Neural crest cell (in vitro differentiated cells): Measurements from ENCODE around the gene NT5C2. TPM values are rescaled to one million over a fixed set of nuclear protein-coding genes. Genes with fewer than 3 reads are reported as not detected.

Source experiments
- DNase-seq: peaks from one replicate; pipeline ENCODE4 v3.0.0; 2021; ENCODE audit warnings: low read depth, mixed read lengths, low spot score
- H3K27ac Mint-ChIP-seq: one replicate; pipeline ENCODE4 v1.8.0; 2021; ENCODE audit warnings: mild to moderate bottlenecking, mixed read lengths; ENCODE audit not compliant: unreplicated experiment
- H3K27me3 Mint-ChIP-seq: 2 replicates; pipeline ENCODE4 v1.8.0; 2021; ENCODE audit warnings: low read depth, mild to moderate bottlenecking, mixed read lengths
- H3K36me3 Mint-ChIP-seq: 2 replicates; pipeline ENCODE4 v1.8.0; 2021; ENCODE audit warnings: low read depth, mild to moderate bottlenecking, mixed read lengths
- H3K4me1 Mint-ChIP-seq: 2 replicates; pipeline ENCODE4 v1.8.0; 2021; ENCODE audit warnings: mixed read lengths
- H3K4me3 Mint-ChIP-seq: one replicate; pipeline ENCODE4 v1.8.0; 2021; ENCODE audit warnings: mild to moderate bottlenecking, mixed read lengths
- H3K9me3 Mint-ChIP-seq: 2 replicates; pipeline ENCODE4 v1.8.0; 2021; ENCODE audit warnings: mixed read lengths
- total RNA-seq: library from RNA; stranded (reverse); gene quantifications from 2 replicates; pipeline ENCODE4 v1.2.1, GENCODE V29; 2021
- TF ChIP-seq, protein P1 (sequence below): fragments of 200-600 bp; sonication (generic); conservative IDR thresholded peaks from 2 replicates; pipeline ENCODE4 v1.5.0; 2021; ENCODE audit warnings: antibody characterized with exemption, mild to moderate bottlenecking

NT5C2 gene
- total RNA-seq, 1 donor from 2014 or later, result 71.3 TPM

DNA sequence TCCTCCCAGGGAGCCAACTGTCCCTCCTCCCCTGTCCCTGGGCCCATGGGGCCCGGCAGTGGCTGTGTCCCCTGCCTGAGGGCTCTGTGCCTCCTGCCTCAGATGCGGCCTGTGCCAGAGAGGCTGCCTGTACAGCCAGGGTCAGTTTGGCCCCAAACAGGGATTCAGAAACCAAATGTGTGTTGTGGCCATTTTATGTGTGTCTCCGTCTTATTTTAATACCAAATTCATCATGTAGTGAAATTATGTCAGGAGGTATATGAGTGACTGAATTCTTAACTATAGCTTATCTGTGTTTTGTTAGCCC is 114.8 kb downstream of the NT5C2 start:
- Mint-ChIP-seq H3K27me3 (no peaks in the 10 kb centered on the region), H3K36me3 (peaks cover 13% of the 10 kb centered on the region), H3K27ac (no peak overlapping the region), H3K9me3 (no peaks in the 10 kb centered on the region), H3K4me3 (no peak overlapping the region), H3K4me1 (peaks cover 3% of the 10 kb centered on the region)
- TF ChIP-seq, protein P1, sequence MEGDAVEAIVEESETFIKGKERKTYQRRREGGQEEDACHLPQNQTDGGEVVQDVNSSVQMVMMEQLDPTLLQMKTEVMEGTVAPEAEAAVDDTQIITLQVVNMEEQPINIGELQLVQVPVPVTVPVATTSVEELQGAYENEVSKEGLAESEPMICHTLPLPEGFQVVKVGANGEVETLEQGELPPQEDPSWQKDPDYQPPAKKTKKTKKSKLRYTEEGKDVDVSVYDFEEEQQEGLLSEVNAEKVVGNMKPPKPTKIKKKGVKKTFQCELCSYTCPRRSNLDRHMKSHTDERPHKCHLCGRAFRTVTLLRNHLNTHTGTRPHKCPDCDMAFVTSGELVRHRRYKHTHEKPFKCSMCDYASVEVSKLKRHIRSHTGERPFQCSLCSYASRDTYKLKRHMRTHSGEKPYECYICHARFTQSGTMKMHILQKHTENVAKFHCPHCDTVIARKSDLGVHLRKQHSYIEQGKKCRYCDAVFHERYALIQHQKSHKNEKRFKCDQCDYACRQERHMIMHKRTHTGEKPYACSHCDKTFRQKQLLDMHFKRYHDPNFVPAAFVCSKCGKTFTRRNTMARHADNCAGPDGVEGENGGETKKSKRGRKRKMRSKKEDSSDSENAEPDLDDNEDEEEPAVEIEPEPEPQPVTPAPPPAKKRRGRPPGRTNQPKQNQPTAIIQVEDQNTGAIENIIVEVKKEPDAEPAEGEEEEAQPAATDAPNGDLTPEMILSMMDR, result no peak
- DNase-seq, result no peak

DNA sequence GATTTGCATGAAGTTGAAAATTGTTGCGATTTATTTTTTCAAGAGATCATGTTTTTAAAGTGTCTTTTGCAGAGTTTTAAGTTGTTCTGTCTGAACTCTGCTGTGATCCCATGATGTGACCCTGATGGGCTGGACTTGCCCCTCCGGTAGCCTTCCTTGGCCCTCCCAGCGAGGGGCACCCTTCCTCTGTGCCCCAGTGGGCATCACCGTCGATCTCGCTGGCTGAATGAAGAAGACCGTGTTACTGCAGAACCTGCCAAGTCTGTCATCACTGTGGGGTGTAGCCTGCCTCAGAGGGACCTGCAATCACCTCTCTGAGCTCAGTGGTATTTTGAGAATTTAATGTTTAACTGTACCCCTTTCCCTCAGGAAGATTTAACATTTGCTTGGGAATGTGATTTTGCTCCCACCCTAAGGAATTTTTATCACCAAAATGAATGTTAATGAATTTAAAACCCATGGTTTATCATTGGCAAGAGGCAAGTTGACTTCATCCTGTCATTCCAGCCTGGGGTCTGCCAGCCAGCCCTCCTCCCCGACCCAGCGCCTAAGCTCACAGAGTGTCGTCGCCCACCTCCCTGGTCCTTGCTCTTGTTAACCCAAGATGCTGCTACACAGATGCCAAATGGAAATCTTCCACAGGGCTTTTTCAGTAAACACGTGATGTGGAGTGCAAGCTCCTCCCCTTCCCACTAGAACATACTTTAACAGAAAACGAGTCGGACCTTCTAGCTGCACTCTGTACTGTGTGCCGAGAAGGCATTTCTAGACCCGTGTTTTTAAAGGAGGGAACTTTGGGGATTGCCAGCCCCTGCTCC is 115.4 kb downstream of the NT5C2 start:
- peaks cover 12% of the 10 kb centered on the region for H3K36me3 Mint-ChIP-seq
- H3K9me3 Mint-ChIP-seq, result no peaks in the 10 kb centered on the region
- no peak overlapping the region for H3K4me3 Mint-ChIP-seq
- H3K27ac Mint-ChIP-seq, result no peak overlapping the region
- peaks cover 3% of the 10 kb centered on the region for H3K4me1 Mint-ChIP-seq
- H3K27me3 Mint-ChIP-seq, result no peaks in the 10 kb centered on the region
- DNase-seq, result no peak
- TF ChIP-seq, protein P1, result no peak

- H3K9me3 Mint-ChIP-seq, result no peaks in the 10 kb centered on the region
- no peaks in the 10 kb centered on the region for H3K27me3 Mint-ChIP-seq
- TF ChIP-seq, protein P1, result no peak
- no peak for DNase-seq
- H3K36me3 Mint-ChIP-seq, result peaks cover 10% of the 10 kb centered on the region
- H3K4me3 Mint-ChIP-seq, result no peak overlapping the region
- H3K27ac Mint-ChIP-seq, result no peak overlapping the region
- H3K4me1 Mint-ChIP-seq, result peaks cover under 1% of the 10 kb centered on the region
Observed at GRCh38 chr10:103077020-103077419, 116.1 kb downstream of the NT5C2 start.

DNA sequence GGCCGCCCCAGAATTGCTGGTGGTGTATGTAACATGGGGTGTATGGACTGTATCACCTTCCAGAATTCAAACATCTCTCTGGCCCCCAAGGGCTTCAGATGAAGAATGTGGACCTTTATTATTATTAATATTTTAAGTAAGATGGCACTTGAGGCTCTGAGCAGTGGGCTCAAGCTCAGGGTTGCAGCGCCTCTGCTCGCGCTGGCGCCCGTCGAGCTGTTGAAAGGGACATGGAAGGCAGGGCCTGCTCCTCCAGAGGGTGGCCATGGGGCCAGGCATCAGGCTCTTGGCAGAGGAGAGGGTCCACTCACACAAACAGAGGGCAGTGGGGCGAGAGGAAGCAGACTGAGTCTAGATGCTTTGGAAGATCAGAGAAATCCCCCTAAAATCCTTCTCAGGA is 120.2 kb downstream of the NT5C2 start:
- TF ChIP-seq, protein P1, result no peak
- no peak for DNase-seq
- Mint-ChIP-seq H3K4me1 (no peaks in the 10 kb centered on the region), H3K27me3 (no peaks in the 10 kb centered on the region), H3K9me3 (no peaks in the 10 kb centered on the region), H3K36me3 (peaks cover 4% of the 10 kb centered on the region), H3K4me3 (no peak overlapping the region), H3K27ac (no peak overlapping the region)

- Mint-ChIP-seq H3K27ac (no peak overlapping the region), H3K4me1 (no peaks in the 10 kb centered on the region), H3K36me3 (no peaks in the 10 kb centered on the region), H3K9me3 (no peaks in the 10 kb centered on the region), H3K27me3 (no peaks in the 10 kb centered on the region), H3K4me3 (no peak overlapping the region)
- DNase-seq, result no peak
- TF ChIP-seq, protein P1, result no peak
Observed at GRCh38 chr10:103072276-103072675, 120.8 kb downstream of the NT5C2 start.
